PC-3 (cell line): Measurements from ENCODE around the gene BRD3.

Source experiments
- CTCF ChIP-seq: fragments of 300-600 bp; sonication (generic); conservative IDR thresholded peaks from 2 replicates; pipeline ENCODE4 v1.5.1; 2017; ENCODE audit warnings: antibody characterized with exemption, low read depth, mild to moderate bottlenecking, low read length
- EZH2phosphoT487 ChIP-seq: fragments of 300-600 bp; sonication (generic); IDR thresholded peaks from 2 replicates; pipeline ENCODE4 v1.6.1; 2018; ENCODE audit warnings: mild to moderate bottlenecking, antibody characterized with exemption, low read length, borderline replicate concordance

DNA sequence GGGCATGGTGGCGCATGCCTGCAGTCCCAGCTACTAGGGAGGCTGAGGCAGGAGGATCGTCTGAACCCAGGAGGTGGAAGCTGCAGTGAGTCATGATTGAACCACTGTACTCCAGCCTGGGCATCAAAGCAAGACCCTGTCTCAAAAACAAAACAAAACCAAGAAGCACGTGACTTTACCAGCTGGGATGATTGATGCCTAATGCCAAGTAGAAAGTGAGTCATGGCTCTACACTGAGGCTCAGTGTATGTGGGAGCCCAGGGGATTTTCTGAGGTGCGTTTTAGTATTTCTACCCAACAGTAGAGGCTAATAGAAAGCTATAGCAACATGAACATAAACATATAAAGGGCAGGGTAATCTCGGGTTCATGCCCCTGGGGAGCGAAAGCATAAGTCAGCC lies 56.4 kb downstream of the BRD3 start:
- TF ChIP-seq CTCF: no peak
- no peak for TF ChIP-seq EZH2phosphoT487
